Peyer's patch (tissue), 4 donors: Measurements from ENCODE around the gene CHRNE. TPM values are rescaled to one million over a fixed set of nuclear protein-coding genes. Genes with fewer than 3 reads are reported as not detected.

ENCODE experiments used
- DNase-seq, 3 donors: peaks; one replicate each; pipeline ENCODE4 v3.0.0-alpha.2; 2017 to 2019
- H3K27ac ChIP-seq, 4 donors: fragments of 200-600 bp; sonication (generic); one replicate each; pipeline ENCODE4 v1.5.1; 2016 to 2019
- H3K27me3 ChIP-seq, 2 donors: fragments of 200-600 bp; sonication (generic); one replicate each; pipeline ENCODE4 v1.5.1; 2019
- H3K36me3 ChIP-seq, 3 donors: fragments of 200-600 bp; sonication (generic); one replicate each; pipeline ENCODE4 v1.5.1; 2016 to 2019
- H3K4me1 ChIP-seq, 4 donors: fragments of 200-600 bp; sonication (generic); one replicate each; pipeline ENCODE4 v1.5.1; 2016 to 2019
- H3K4me3 ChIP-seq, 4 donors: fragments of 200-600 bp; sonication (generic); 1 replicate in 3 of 4; 2 replicates in 1 of 4; pipeline ENCODE4 v1.5.1; 2016 to 2019; ENCODE audit warnings: mild to moderate bottlenecking in 1 of 4
- H3K9me3 ChIP-seq, 4 donors: fragments of 200-600 bp; sonication (generic); one replicate each; pipeline ENCODE4 v1.5.1; 2016 to 2019; ENCODE audit warnings: mild to moderate bottlenecking in 1 of 4
- POLR2A ChIP-seq, 2 donors: fragments of 450-650 bp; IDR thresholded peaks; one replicate each; pipeline ENCODE4 v1.5.1; 2017; ENCODE audit warnings: antibody characterized with exemption in 2 of 2, mild to moderate bottlenecking in 2 of 2, moderate library complexity in 2 of 2
- total RNA-seq, 4 donors: library from RNA; depleted of rRNA; stranded (reverse); fragments of >200 nt; gene quantifications; one replicate each; pipeline ENCODE4 v1.1.0, GENCODE V29; 2016
- TF ChIP-seq, protein P1 (sequence below), 6 experiments: fragments of 450-650 bp in 4 of 6; fragments of 200-600 bp in 2 of 6; sonication (generic) in 1 of 6; IDR thresholded peaks; one replicate each; pipeline ENCODE4 v1.5.1; 2017 to 2019; ENCODE audit warnings: antibody characterized with exemption in 6 of 6, mild to moderate bottlenecking in 3 of 6, moderate library complexity in 1 of 6

CHRNE gene
- total RNA-seq, 4 donors from 2014 or later: not detected

DNA sequence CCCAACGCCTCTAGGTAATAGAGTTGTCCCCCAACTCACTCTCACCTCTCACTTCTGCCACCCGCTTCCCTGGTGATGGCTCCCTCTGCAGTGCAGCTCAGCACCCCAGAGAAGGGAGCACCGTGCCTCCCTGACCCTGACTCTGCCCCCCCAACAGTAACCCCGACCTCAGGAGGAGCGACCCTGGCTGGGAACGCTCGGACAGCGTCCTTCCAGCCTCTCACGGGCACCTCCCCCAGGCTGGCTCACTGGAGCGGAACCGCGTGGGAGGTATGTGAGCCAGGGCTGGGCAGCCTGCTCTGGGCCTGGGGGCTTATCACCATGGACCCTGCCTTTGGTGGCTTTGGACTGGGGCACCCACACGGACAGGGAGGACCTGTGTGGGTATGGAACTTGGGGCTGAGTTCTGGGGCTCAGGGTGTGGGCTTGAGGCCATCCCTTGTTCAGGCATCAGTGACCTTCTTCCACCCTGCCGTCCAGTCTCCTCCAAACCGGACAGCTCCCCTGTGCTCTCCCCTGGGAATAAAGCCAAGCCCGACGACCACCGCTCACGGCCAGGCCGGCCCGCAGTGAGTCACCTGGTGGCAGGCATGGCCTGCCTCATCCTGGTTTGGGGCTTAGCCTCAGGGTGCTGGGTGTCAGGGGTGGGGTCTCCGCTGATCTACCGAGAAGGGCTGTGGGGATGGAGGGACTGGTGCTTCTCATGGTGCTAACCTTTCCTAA lies 10.2 kb downstream of the CHRNE start:
- no peaks in the 10 kb centered on the region for H3K4me1 ChIP-seq
- H3K27ac ChIP-seq: no peak overlapping the region
- no peaks in the 10 kb centered on the region for H3K27me3 ChIP-seq
- H3K9me3 ChIP-seq: no peaks in the 10 kb centered on the region
- DNase-seq: no peak
- H3K4me3 ChIP-seq: no peak overlapping the region
- H3K36me3 ChIP-seq: peaks cover 0 to 90% (median 0%) of the 10 kb centered on the region in 3 donors
- TF ChIP-seq POLR2A (IDR thresholded peaks at IDR 0.05): no peak
- TF ChIP-seq, protein P1, sequence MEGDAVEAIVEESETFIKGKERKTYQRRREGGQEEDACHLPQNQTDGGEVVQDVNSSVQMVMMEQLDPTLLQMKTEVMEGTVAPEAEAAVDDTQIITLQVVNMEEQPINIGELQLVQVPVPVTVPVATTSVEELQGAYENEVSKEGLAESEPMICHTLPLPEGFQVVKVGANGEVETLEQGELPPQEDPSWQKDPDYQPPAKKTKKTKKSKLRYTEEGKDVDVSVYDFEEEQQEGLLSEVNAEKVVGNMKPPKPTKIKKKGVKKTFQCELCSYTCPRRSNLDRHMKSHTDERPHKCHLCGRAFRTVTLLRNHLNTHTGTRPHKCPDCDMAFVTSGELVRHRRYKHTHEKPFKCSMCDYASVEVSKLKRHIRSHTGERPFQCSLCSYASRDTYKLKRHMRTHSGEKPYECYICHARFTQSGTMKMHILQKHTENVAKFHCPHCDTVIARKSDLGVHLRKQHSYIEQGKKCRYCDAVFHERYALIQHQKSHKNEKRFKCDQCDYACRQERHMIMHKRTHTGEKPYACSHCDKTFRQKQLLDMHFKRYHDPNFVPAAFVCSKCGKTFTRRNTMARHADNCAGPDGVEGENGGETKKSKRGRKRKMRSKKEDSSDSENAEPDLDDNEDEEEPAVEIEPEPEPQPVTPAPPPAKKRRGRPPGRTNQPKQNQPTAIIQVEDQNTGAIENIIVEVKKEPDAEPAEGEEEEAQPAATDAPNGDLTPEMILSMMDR (IDR thresholded peaks at IDR 0.05): no peak

DNA sequence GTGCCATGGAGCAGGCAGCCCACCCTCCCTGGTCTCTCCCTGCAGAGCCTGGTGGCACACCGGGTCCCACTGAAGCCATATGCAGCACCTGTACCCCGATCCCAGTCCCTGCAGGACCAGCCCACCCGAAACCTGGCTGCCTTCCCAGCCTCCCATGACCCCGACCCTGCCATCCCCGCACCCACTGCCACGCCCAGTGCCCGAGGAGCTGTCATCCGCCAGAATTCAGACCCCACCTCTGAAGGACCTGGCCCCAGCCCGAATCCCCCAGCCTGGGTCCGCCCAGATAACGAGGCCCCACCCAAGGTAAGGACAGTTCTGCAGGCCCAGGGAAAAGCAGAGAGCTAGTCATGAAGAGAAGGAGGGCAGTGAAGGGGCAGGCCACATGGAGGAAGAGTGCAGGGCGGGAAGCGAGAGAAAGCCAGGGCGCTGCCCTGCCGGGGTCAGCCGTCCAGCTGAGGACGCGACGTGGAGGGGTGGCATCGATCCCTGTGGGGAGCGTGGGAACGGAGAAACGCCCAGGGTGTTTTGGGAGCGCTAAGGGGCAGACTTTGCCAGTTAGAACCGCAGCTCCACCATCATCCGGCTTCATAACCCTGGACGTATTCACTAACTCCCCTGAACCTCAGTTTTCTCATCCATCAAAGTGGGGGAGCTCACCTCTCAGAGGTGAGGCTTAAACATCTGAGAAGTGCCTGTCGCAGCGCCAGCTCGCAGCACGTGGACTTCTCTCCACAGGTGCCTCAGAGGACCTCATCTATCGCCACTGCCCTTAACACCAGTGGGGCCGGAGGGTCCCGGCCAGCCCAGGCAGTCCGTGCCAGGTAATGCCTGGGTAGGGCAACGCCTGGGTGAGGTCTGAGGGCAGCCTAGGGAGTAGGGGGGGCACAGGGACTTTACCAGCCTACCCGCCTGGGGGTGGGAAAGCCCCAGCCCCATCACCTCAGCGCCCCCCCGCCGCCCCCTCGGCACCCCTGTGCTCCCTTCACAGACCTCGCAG lies 11.2 kb downstream of the CHRNE start:
- H3K4me3 ChIP-seq: no peak overlapping the region
- TF ChIP-seq, protein P1 (IDR thresholded peaks at IDR 0.05): no peak
- no peak for TF ChIP-seq POLR2A (IDR thresholded peaks at IDR 0.05)

DNA sequence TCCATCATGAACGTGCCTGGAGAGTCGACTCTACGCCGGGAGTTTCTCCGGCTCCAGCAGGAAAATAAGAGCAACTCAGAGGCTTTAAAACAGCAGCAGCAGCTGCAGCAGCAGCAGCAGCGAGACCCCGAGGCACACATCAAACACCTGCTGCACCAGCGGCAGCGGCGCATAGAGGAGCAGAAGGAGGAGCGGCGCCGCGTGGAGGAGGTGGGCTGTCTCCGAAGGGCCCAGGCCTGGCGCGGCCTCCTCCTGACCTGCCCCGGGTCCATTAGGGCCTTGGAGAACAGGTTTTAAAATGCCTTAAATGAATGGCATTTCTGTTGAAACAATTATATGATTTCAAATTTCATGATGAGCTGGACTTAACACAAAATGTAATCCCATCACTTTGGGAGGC lies 15.3 kb downstream of the CHRNE start:
- peaks cover 0 to 84% (median 0%) of the 10 kb centered on the region in 3 donors for H3K36me3 ChIP-seq
- TF ChIP-seq, protein P1 (IDR thresholded peaks at IDR 0.05): no peak
- TF ChIP-seq POLR2A (IDR thresholded peaks at IDR 0.05): no peak
- no peaks in the 10 kb centered on the region for H3K27me3 ChIP-seq
- H3K4me1 ChIP-seq: no peaks in the 10 kb centered on the region
- DNase-seq: no peak
- no peak overlapping the region for H3K4me3 ChIP-seq
- H3K27ac ChIP-seq: no peak overlapping the region
- H3K9me3 ChIP-seq: no peaks in the 10 kb centered on the region

More for the DNA sequence above, 11.2 kb downstream of the CHRNE start:
- no peaks in the 10 kb centered on the region for H3K27me3 ChIP-seq
- no peaks in the 10 kb centered on the region for H3K4me1 ChIP-seq
- no peak overlapping the region for H3K27ac ChIP-seq
- no peak for DNase-seq
- no peaks in the 10 kb centered on the region for H3K9me3 ChIP-seq
- peaks cover 0 to 92% (median 0%) of the 10 kb centered on the region in 3 donors for H3K36me3 ChIP-seq

DNA sequence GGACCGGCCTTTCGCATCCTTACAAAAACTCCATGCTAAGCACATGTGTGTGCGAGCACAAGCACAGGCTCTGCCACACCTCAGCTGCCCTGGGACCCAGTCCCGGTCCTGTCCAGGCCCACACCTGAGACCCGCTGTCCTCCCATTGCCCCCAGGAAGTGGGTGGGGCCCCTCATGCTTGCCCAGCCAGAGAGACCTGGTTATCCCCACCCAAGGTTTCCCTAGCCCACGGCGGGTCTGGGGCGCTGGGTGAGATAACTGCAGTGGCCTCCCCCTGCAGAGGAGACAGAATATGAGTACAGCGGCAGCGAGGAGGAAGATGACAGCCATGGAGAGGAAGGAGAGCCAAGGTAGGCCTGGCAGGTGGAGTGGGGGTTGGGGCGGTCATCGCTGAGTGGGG lies 16.1 kb downstream of the CHRNE start:
- DNase-seq: no peak
- Histone ChIP-seq H3K36me3 (peaks cover 0 to 81% (median 0%) of the 10 kb centered on the region in 3 donors), H3K27ac (no peak overlapping the region), H3K4me3 (no peak overlapping the region), H3K9me3 (no peaks in the 10 kb centered on the region), H3K4me1 (no peaks in the 10 kb centered on the region), H3K27me3 (no peaks in the 10 kb centered on the region)
- TF ChIP-seq, protein P1 (IDR thresholded peaks at IDR 0.05): no peak
- no peak for TF ChIP-seq POLR2A (IDR thresholded peaks at IDR 0.05)

GRCh38 chr17:4884489-4884888 lies 18.4 kb downstream of the CHRNE start:
- Histone ChIP-seq H3K27ac (no peak overlapping the region), H3K27me3 (no peaks in the 10 kb centered on the region), H3K36me3 (peaks cover 0 to 69% (median 0%) of the 10 kb centered on the region in 3 donors), H3K4me3 (no peak overlapping the region), H3K9me3 (no peaks in the 10 kb centered on the region), H3K4me1 (no peaks in the 10 kb centered on the region)
- DNase-seq: no peak
- TF ChIP-seq, protein P1 (IDR thresholded peaks at IDR 0.05): no peak
- no peak for TF ChIP-seq POLR2A (IDR thresholded peaks at IDR 0.05)
